ENCODE results near the gene HPS4. TPM values are rescaled to one million over a fixed set of nuclear protein-coding genes. Genes with fewer than 3 reads are reported as not detected.

The HPS4 gene
- polyA plus RNA-seq, 5 donors: 24.4 to 38.5 (median 36.4) TPM

DNA sequence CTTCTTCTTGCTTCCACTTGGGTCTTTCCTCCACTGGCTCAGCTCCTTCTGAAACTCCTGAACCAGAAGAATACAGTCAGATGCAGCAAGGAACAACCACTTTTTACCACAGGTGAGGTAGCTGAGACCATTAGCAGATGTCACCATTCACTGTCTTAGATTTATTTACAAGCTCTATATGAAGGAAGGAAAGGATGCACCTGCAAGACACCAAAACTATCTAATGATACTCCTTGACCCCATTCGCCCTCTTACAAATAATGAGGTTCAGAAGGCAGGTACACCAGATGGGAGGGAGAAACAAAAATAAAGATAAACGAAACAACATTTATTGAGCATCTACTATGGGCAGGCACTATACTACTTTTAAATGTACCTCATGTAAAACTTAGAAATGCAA is 18.4 kb upstream of the HPS4 start:
- DNase-seq: no peak

DNA sequence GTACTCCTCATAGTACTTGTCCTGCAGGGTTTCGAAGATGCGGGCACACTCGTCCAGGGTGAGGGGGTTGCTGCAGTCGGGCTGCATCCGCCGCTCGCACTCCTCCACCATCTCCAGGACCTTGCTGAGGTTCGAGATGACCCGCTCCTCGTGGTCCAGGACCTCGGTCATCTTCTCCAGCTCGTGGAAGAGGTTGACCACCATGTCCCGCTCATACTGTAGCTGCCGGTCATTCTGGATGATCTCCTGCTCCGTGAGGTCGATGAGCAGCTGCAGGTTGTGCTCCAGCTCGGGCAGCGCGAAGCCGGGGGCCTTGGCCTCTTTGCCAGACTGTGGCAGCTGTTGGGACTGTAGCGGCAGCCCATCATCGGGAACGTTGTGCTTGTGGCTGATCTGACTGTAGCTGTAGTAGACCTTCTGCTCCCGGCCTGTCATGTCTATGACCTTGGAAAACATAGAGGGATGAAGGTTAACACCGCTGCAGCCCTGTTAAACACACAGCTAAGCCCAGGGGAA is 15.7 kb upstream of the HPS4 start:
- no peak for DNase-seq

DNA sequence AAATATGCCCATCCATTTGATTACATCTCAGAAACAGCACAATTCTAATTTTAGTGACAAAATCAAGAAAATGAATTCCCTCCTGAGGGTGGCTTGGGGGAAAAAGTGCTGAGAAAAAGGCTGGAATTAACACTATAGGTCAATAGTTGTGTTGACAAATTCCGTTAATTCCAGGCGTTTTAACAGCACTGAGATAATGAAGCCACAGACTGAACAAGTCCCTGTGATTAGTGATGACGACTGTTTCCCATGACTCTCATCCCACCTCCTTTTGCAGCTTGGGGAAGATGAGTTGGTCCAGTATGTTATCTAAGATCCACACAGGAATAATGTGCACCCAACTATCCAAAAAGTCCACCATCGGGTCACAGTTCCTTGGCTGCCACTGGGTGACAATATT is 12.9 kb upstream of the HPS4 start:
- DNase-seq: no peak

DNA sequence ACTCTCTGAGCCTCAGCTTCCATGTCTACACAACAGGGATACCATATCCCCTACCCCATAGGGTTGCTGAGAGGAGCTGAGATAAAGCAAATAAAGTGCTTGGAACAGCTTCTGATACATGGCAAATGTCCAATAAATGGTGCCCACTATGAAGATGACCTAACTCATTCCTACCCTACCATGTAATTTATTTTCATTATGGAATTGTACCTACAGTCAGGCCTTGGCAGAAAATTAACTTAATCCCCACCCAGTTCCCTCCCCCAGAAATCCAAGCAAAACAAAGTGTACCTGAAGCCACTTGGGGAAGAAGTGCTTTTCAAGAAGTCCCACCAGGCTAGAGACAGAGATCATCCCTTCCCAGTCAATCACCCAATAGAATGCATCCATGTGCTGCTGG is 10.9 kb upstream of the HPS4 start:
- DNase-seq: no peak

DNA sequence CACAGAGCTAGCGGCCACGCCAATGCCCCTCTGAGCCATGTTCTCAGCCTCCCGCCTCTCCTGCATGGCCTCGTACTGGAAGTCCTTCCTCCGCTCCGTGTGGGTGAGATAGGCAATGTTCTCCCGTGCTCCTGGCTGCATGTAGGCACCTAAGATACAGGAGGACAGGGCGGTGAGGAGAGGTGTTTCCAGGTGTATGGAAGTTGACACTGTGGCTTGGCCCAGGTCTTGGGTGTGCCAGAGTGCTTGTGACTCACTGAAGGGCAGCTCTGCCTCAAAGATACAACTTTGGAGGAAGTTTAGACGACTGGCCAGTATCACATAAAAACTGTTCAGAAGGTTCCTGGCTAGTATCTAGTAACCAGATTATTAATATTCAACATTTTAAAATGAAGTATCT is 8.6 kb upstream of the HPS4 start:
- DNase-seq: no peak

DNA sequence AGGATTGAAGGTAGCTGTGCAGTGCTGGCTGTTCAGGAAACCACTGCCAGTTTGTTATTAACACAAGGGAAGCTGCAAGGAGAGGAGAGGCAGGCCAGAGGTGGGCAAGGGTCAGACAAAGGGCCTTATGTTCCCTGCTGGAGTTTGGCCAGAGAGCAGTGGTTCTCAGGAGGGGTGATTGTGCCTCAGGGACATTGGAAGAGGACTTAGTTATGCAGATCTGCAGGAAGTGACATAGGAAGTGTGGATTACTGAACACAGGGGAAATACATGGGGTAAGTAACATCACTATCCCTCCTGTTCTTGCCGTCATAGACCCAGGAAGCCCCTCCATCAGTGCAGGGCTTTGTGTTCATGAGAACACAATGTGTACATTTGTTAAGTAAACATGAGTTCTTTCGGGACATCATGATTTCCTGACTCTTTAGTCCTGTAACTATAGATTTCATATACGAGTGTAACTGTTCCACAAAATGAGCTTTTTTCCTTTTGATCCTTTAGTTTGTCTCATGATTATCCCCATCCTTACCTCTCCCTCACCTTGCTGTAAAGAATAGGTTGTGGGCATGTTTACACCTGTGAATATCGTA is 6.0 kb upstream of the HPS4 start:
- DNase-seq: no peak

DNA sequence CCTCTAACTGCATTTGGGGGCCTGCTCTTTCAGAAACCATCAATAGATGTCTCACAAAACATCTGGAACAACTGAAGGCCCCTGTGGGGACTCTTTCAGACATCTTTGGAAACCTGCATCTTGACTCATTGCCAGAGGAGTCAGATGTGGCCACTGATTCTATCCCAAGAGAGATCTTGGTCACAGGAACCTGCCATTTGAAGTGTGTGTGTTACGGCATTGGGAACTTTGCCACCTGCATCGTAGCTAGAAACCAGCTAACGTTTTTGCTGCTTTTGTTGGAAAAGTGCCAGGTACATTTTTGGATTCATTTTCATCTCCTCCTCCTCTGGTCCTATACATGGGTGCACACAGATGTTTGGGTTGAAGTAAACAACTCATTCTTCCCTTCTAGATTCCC is 4.4 kb upstream of the HPS4 start:
- no peak for DNase-seq

DNA sequence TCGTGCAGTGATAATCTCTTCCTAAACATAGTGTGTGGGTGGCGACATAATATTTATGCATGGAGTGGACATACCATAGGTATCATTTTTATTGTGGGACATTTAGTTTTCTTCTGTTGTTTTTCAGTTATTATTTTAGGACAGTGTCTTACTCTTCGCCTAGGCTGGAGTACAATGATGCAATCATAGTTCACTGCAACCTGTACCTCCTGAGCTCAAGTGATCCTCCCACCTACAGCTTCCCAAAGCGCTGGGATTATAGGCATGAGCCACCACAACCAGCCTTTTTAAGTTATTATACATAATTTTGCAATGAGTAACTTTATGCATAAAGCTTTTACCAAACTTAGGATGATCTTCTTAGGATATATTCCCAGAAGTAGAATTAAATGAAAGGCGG is 2.8 kb upstream of the HPS4 start:
- DNase-seq: no peak

DNA sequence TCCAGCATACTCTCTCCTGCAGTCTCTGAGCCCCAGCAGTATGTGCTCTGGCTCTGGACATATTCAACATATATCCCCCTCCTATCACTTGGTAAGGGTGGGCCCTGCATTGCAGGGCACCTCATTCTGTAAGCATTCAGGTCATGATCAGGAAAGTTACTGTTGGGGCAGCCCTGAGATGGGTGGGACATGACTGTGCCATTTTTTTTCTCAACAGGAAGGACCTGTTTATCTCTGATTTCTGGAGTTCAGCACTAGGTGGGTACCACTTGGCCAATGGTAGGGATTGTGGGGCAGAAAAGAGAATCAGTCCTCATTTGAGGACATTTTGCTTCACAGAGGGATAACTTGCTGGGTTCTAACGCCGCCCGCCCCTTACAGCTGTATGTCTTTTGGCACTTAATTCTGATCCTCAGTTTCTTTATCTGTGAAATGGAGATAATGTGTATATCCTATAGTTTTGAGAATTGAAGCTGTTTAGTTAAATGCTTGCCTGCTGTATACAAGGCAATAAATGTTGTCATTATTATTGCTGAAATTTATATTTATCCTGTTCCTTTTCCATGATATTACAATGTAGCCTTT is 2.3 kb upstream of the HPS4 start:
- DNase-seq: no peak

DNA sequence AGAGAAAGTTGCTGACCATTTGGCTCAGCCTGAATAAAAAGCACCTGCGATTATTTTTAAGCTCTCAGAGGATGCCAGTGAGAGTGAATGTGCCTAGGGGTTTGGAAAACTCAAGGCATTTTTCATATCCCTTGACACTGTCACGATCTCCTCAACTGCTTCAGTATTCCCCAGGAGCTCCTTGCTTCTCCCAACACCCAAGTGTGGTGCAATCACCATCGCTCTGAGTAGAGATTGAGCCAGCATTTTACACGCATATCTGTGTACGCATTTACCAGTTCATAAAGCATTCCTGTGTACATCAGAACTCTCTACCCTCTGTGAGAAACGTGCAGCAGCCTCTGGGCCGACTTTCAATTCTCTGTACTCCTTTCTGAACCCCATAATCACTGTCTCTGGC is 1.4 kb upstream of the HPS4 start:
- no peak for DNase-seq

DNA sequence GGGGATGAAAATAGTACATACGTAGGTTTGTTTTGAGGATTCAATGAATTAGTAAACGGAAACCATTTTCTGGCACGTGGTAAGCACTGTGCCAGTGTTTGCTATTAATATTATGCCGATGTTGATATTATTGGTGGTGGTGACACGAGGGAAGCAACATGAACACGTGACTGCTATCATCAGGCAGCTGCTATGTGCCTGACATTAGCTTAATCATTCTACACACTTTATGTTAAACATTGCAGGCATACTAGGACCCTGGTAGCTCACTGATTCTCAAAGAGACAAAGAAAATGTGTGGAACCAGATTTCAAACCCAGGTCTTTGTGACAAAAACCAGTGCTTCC is 750 bp upstream of the HPS4 start:
- no peak for DNase-seq

DNA sequence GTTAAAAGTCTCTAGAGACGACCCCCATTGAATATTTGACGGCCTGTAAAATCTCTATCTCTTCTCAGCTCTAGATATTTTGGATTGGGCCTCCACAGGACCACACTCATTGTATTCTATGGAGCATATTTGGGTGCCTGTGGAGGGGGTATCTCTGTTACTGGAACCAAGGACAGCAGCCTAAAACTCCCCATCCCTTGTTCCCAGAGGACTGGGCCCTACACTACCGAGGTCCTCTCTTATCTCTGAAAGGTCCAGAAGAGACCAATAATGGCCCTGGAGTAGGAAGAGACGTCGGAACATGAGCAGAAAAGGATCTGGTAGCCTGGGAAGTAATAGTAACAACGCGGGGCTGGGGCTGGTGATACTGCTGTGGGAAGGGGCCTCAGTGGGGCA is 542 bp downstream of the HPS4 start:
- DNase-seq: peak in 1 of 2 donors; percentile 16

DNA sequence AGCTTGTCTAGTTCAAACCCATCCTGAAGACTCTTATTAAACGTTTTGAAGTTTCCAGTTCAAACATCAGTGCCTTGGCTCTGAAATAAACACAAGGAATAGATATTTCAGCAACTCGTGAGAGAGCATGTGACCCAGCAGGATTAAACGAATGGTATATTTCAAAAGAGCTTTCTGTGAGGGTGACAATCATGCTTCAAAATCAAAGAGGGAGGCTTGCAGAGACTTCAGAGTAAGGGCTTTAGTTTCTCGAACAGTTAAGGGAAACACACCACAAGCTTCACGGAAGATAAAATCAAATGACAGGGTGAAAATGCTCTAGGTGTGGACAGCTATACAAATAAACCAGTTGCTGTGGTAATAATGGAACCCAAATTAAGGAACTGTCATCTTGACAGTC is 1.4 kb downstream of the HPS4 start:
- DNase-seq: no peak

DNA sequence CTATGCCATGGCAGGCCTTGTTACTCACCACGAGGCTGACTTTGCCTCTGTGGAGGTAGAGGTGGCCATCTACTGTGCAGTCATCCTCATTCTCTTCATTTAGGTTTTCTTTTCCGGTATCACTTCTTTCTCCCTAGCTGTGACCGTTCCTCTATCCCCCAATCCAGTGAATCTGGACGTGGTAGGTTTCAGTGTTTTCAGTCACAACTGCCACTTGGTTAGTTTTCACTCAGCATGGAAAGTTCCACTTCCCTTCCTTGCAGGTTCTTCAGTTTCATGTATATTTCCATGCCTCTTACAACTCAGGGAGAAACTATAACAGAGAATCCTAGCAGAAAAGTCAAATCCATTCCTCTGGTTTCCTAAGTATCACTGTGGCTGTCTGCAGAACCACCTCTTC is 1.9 kb downstream of the HPS4 start:
- DNase-seq: no peak

DNA sequence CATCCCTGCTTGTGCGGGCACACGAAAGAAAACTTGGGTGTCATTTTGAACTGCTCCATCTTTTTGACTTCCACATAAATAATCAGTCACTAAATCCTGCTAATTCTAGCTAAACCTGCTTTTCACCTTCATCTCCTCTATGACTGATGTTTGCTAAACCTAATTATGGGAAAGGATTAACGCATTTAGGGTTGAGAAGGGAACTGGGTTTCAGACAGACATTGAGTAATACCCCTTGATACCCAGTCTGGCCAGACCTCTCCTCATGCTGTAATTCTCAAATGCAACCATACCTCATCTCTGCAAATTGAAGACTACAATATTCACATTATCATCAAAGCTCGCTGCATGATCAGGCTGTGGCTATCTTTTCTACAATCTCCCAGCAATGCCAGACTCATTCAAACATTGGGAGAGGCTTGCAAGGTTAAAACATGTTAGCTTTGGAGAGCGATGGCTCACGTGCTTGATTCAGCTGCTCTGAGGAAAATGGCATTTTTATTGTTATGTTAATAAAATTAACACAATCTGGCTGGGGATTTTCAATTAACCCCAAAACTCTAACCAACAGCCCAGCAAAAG is 2.4 kb downstream of the HPS4 start:
- no peak for DNase-seq

DNA sequence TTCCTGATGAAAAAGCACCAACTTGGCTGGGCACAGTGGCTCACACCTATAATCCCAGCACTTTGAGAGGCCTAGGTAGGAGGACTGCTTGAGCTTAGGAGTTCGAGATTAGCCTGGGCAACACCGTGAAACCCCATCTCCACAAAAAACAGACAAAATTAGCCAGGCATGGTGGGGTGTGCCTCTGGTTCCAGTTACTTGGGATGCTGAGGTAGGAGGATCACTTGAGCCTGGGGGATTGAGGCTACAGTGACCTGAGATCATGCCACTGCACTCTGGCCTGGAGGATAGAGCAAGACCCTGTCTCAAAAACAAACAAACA is 3.0 kb downstream of the HPS4 start:
- DNase-seq: no peak

DNA sequence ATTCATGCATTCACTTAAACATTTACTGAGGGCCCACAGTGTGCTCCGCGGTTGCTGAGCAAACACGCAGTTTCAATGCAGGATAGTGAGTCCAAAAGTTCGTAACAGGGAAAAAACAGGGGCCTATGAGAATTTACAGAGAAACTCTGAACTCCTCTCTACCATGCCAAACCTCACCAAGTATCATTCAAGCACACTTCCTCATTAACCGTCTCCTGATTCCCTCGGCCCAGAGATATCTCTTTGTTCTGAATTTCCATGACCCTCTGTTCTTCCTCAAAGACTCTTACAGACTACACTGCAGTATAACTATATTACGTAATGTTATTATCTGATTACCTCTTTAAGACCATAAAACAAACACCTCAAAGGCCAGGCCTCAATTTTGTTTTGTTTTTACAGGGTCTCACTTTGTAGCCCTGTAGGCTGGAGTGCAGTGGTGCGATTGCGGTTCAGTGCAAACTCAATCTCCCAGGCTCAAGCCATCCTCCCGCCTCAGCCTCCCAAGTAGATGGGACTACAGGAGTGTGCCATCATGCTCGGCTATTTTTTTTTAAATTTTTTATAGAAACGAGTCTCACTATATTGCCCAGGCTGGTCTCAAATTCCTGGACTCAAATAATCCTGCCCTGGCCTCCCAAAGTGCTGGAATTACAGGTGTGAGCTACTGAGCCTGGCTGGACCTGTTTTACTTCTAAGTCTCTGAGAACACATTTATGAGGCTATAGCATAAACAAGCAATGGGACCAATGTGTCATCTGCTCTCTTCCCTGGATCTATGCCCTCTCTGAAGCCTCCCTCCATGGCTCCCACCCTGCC is 3.6 kb downstream of the HPS4 start:
- DNase-seq: no peak

DNA sequence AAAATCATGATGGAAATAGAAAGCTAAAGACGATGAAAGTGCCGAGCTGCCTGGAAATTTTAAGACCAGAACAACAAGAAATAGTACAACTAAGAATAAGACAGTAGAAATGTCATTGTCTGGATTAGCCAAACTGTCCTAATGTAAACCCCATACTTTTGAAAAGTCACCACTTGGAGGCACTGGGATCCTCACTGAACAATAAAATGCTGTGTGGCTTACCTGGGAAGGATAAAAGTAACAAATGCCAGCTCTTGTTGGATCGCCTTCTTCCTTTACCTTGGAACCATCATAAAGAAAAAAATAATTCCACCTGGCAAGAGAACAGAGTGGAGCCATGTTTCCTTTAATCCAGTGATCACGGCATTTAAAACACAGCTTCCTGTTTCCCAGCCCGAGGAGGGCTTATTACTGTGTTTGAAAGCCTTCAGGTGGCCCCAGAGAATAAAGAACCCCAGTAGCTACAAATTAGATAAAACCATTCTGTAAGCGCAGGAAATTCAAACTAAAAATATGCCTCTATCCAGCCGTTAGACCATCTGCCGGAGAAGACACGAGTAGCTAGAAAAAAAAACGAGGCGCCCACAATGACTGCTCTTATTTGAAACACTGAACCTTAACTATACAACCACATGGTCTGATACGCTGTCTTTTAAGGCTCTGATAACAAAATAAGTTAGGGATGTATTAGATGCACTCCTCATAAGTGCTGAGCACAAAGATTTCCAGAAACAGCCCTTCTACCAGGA is 4.4 kb downstream of the HPS4 start:
- no peak for DNase-seq

DNA sequence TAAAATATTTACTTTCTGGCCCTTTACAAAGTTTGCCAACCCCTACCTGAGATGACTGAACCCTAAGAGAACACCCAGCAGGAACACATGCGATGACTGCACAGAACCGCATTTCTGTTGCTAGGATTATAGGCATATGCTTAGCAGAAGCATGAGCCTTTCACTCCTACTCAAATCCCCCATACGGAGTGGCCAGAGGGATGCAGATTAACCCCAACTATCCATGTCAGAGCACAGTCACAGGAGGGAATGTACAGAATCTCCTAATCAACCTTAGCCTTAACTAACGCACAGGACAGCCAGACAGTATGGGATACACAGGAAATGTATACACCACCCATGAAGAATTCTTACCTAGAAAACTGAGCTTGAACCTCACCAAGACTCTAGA is 6.2 kb downstream of the HPS4 start:
- no peak for DNase-seq

DNA sequence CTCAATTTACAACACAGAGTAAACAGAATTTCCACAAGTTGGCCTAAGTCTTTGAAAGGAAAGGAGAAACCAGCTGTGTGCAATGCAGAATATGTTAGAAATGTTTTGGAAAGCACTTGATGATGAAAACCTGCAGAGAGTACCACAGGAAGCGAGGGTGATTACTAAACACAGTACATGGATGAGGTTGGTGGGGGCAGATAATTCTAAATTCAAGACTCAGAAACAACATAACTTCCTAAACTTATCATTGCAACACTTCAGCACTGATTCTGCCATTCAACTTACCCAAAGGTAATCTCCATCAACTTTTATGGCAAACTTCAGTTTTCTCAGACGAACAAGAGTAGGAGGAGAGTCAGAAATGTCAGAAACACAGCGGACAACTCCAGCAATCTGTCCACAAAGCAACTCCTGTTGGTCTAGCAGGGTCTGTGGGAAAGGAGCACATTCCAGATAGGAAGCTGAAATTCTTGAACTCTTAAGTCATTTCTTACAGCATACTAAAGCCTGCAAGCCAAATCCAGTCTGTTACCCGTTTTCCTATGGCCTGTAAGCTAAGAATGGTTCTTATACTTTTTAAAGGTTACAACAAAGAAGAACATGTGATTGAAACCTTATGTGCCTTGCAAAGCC is 6.8 kb downstream of the HPS4 start:
- no peak for DNase-seq

DNA sequence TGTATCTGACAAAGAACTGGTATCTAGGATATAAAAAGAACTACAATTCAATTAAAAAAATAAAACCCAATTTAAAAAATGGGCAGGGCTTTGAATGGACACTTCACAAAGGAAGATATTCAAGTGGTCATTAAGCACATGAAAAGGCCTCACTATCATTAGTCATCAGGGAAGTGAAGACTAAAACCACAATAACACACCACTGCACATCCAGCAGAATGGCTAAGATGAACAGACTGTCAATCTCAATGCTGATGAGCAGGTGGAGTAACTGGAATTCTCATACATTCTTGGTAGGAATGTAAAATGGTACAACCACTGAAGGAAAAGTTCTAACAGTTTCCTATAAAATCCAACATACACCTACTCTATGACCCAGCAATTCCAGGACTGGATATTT is 8.9 kb downstream of the HPS4 start:
- DNase-seq: no peak

DNA sequence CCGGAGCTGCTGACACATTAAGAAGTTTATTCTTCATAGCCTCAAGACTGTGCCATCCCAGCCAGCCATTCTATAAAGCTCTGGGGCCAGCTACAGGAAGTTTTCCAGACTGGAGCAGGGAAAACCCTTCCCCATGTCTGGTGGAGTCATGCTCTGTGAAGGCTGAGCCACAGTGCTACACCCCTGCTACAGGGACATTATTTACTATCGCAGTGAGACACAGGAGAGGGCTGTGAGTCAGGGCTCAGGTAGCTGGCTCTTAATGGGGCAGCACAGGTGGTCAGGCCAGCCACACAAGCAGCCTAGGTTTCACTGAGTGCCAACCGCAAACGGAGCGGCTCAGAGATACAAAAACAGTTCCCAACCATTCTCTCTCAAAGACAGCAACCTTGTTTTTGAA is 12.1 kb downstream of the HPS4 start:
- no peak for DNase-seq

All from right lung (tissue), 5 donors.